Liver (tissue), 9 donors: ENCODE results near the gene SPON2. TPM values are rescaled to one million over a fixed set of nuclear protein-coding genes. Genes with fewer than 3 reads are reported as not detected.

ENCODE experiments used
- DNase-seq: peaks from one replicate; pipeline ENCODE4 v3.0.0-alpha.2; 2017; ENCODE audit warnings: low spot score
- H3K27ac ChIP-seq, 2 donors: one replicate each; pipeline ENCODE4 v1.7.0; 2013; ENCODE audit warnings: inconsistent platforms in 2 of 2, low read length in 2 of 2, control low read depth in 1 of 2, low read depth in 1 of 2, mild to moderate bottlenecking in 1 of 2
- H3K27me3 ChIP-seq, 4 donors: one replicate each; pipeline versions ENCODE4 v1.6.1 to v1.7.0; 2013; ENCODE audit warnings: low read length in 3 of 4, inconsistent platforms in 1 of 4, mild to moderate bottlenecking in 1 of 4, moderate library complexity in 1 of 4; ENCODE audit not compliant: control insufficient read depth in 4 of 4, insufficient read depth in 4 of 4
- H3K36me3 ChIP-seq, 4 donors: one replicate each; pipeline versions ENCODE4 v1.6.1 to v1.7.0; 2013; ENCODE audit warnings: low read length in 3 of 4, mild to moderate bottlenecking in 3 of 4, low read depth in 1 of 4, moderate library complexity in 1 of 4; ENCODE audit not compliant: control insufficient read depth in 4 of 4, insufficient read depth in 3 of 4
- H3K4me1 ChIP-seq, 4 donors: one replicate each; pipeline versions ENCODE4 v1.6.1 to v1.7.0; 2013; ENCODE audit warnings: low read length in 3 of 4, mild to moderate bottlenecking in 3 of 4, moderate library complexity in 1 of 4; ENCODE audit not compliant: control insufficient read depth in 4 of 4, insufficient read depth in 4 of 4
- H3K4me3 ChIP-seq, 3 donors: one replicate each; pipeline versions ENCODE4 v1.6.1 to v1.7.0; 2013; ENCODE audit warnings: low read length in 3 of 3, control low read depth in 1 of 3, low read depth in 1 of 3, mild to moderate bottlenecking in 1 of 3
- H3K9ac ChIP-seq, 2 donors: one replicate each; pipeline ENCODE4 v1.7.0; 2013; ENCODE audit warnings: low read length in 2 of 2, mild to moderate bottlenecking in 2 of 2, moderate library complexity in 2 of 2, control low read depth in 1 of 2, low read depth in 1 of 2
- H3K9me3 ChIP-seq, 4 donors: one replicate each; pipeline versions ENCODE4 v1.6.1 to v1.7.0; 2013; ENCODE audit warnings: low read length in 3 of 4; ENCODE audit not compliant: control insufficient read depth in 4 of 4
- ATF3 ChIP-seq: IDR thresholded peaks from 2 replicates; pipeline ENCODE4 v1.6.1; 2016; ENCODE audit warnings: antibody characterized with exemption
- CTCF ChIP-seq: fragments of 150-350 bp; IDR thresholded peaks from 2 replicates; pipeline ENCODE4 v1.5.1; 2017; ENCODE audit warnings: improper control_type of control experiment, low read depth, low read length; ENCODE audit not compliant: missing input control
- EGR1 ChIP-seq, 2 donors: IDR thresholded peaks; 2 replicates each; pipeline ENCODE4 v1.6.1; 2016 to 2018; ENCODE audit warnings: antibody characterized with exemption in 2 of 2, low read depth in 2 of 2
- FOXA1 ChIP-seq: IDR thresholded peaks from 2 replicates; pipeline ENCODE4 v1.6.1; 2016; ENCODE audit warnings: antibody characterized with exemption
- FOXA2 ChIP-seq: IDR thresholded peaks from 2 replicates; pipeline ENCODE4 v1.6.1; 2016; ENCODE audit warnings: antibody characterized with exemption
- GABPA ChIP-seq, 2 donors: IDR thresholded peaks in 1 of 2; conservative IDR thresholded peaks in 1 of 2; 2 replicates each; pipeline ENCODE4 v1.6.1; 2016; ENCODE audit warnings: antibody characterized with exemption in 2 of 2, mild to moderate bottlenecking in 1 of 2, moderate library complexity in 1 of 2
- HNF4A ChIP-seq, 2 donors: conservative IDR thresholded peaks; 2 replicates each; pipeline ENCODE4 v1.6.1; 2016; ENCODE audit warnings: antibody characterized with exemption in 2 of 2, mild to moderate bottlenecking in 2 of 2
- HNF4G ChIP-seq: IDR thresholded peaks from 2 replicates; pipeline ENCODE4 v1.6.1; 2016; ENCODE audit warnings: antibody characterized with exemption
- JUND ChIP-seq, 2 donors: IDR thresholded peaks; 2 replicates each; pipeline ENCODE4 v1.6.1; 2016; ENCODE audit warnings: antibody characterized with exemption in 2 of 2
- MAX ChIP-seq: IDR thresholded peaks from 2 replicates; pipeline ENCODE4 v1.6.1; 2016; ENCODE audit warnings: antibody characterized with exemption
- NR2F2 ChIP-seq: IDR thresholded peaks from 2 replicates; pipeline ENCODE4 v1.6.1; 2016; ENCODE audit warnings: antibody characterized with exemption
- RAD21 ChIP-seq, 2 donors: IDR thresholded peaks; 2 replicates each; pipeline ENCODE4 v1.6.1; 2016; ENCODE audit warnings: antibody characterized with exemption in 2 of 2, mild to moderate bottlenecking in 2 of 2
- REST ChIP-seq: IDR thresholded peaks from 2 replicates; pipeline ENCODE4 v1.6.1; 2016; ENCODE audit warnings: antibody characterized with exemption, mild to moderate bottlenecking
- RXRA ChIP-seq, 2 donors: IDR thresholded peaks; 2 replicates each; pipeline ENCODE4 v1.6.1; 2017 to 2018; ENCODE audit warnings: antibody characterized with exemption in 2 of 2, mild to moderate bottlenecking in 1 of 2
- SP1 ChIP-seq: IDR thresholded peaks from 2 replicates; pipeline ENCODE4 v1.6.1; 2018; ENCODE audit warnings: antibody characterized with exemption, mild to moderate bottlenecking
- TAF1 ChIP-seq: conservative IDR thresholded peaks from 2 replicates; pipeline ENCODE4 v1.6.1; 2016; ENCODE audit warnings: antibody characterized with exemption, mild to moderate bottlenecking
- YY1 ChIP-seq: IDR thresholded peaks from 2 replicates; pipeline ENCODE4 v1.6.1; 2016; ENCODE audit warnings: antibody characterized with exemption, mild to moderate bottlenecking
- ZBTB33 ChIP-seq: IDR thresholded peaks from 2 replicates; pipeline ENCODE4 v1.6.1; 2016; ENCODE audit warnings: antibody characterized with exemption
- WGBS: extraction: QIAGEN DNeasy Blood & Tissue Kit; methylation state at CpG from one replicate; pipeline ENCODE4 v1.1.7; 2013; 5-methylcytosine and 5-hydroxymethylcytosine counted together
- polyA plus RNA-seq, 2 donors: library from polyadenylated mRNA; stranded (reverse) in 1 of 2; unstranded in 1 of 2; fragments of 200-250 nt in 1 of 2; fragments of >200 nt in 1 of 2; fragmentation: Nextera tagmentation in 1 of 2; extraction: Ambion mirVana in 1 of 2; gene quantifications; one replicate each; pipeline versions ENCODE4 v1.2.1 to v1.2.3, GENCODE V29; 2013 to 2015
- total RNA-seq, 2 donors: library from RNA; depleted of rRNA; stranded (reverse); fragments of >200 nt; gene quantifications; one replicate each; pipeline ENCODE4 v1.2.3, GENCODE V29; 2014
- donor health status: healthy.
- donor health status: healthy.
- donor health status: healthy.
- donor health status: healthy.
- donor health status: healthy.

The SPON2 gene
- total and polyA plus RNA-seq, 4 donors = 35.7 to 80.3 (median 72.3) TPM

- no peak for TF ChIP-seq CTCF
- no peak for TF ChIP-seq RXRA (IDR thresholded peaks at IDR 0.05)
- TF ChIP-seq REST = no peak
- TF ChIP-seq SP1 = no peak
- TF ChIP-seq HNF4G = no peak
- TF ChIP-seq EGR1 (IDR thresholded peaks at IDR 0.05; ENCODE audit: low read depth in 2 of 2) = no peak
- TF ChIP-seq GABPA (IDR thresholded peaks at IDR 0.05 in 1 of 2, conservative IDR thresholded peaks at IDR 0.05 in 1 of 2) = no peak
- TF ChIP-seq FOXA2 = no peak
- TF ChIP-seq MAX = no peak
- no peak for TF ChIP-seq HNF4A (conservative IDR thresholded peaks at IDR 0.05)
- no peak for TF ChIP-seq ATF3
- no peak for TF ChIP-seq ZBTB33
- TF ChIP-seq FOXA1 = no peak
- TF ChIP-seq NR2F2 = no peak
- no peak for TF ChIP-seq JUND (IDR thresholded peaks at IDR 0.05)
- no peak for TF ChIP-seq RAD21 (IDR thresholded peaks at IDR 0.05)
- no peak for TF ChIP-seq TAF1
- no peak for TF ChIP-seq YY1
- peaks cover 0 to 10% (median 3%) of the 10 kb centered on the region in 4 donors for H3K4me1 ChIP-seq
- H3K9me3 ChIP-seq = no peaks in the 10 kb centered on the region
- WGBS = 97% methylated on average over 20 of the region's 20 CpGs
- H3K27me3 ChIP-seq = no peaks in the 10 kb centered on the region
- peaks cover 15 to 59% (median 19%) of the 10 kb centered on the region in 4 donors for H3K36me3 ChIP-seq
- no peak for DNase-seq
- no peak overlapping the region for H3K9ac ChIP-seq
- no peak overlapping the region for H3K4me3 ChIP-seq
- no peak overlapping the region for H3K27ac ChIP-seq
Measured at GRCh38 chr4:1213336-1213995, 41.1 kb upstream of the SPON2 start.
